ENCODE results near the gene RAI1. TPM values are rescaled to one million over a fixed set of nuclear protein-coding genes. Genes with fewer than 3 reads are reported as not detected.

The RAI1 gene
- total and polyA plus RNA-seq, 2 of the 13 experiments (the other 11 are each of a cell fraction or from before 2014, with no cell fraction given): 3.4 to 5.2 TPM

GRCh38 chr17:17710728-17711541 is 29.7 kb downstream of the RAI1 start (continued):
- TF ChIP-seq ISL2 (CRISPR knock-in tag; IDR thresholded peaks at IDR 0.05) (peak; percentile 54; the same call in 1 of the 2 replicates), ZNF761 (CRISPR knock-in tag; conservative IDR thresholded peaks at IDR 0.05) (0 out of 2 replicates have a peak, but pooled peaks have one; percentile 51), ONECUT2 (CRISPR knock-in tag; IDR thresholded peaks at IDR 0.05) (no peak), ZNF331 (CRISPR knock-in tag; IDR thresholded peaks at IDR 0.05) (peak; percentile 86), EP300 (IDR thresholded peaks at IDR 0.05; ENCODE audit: low read depth in 2 of 2, low read length in 2 of 2) (peak; percentile 37 to 82; a peak in 3 of 4 replicates), EP300 (CRISPR knock-in tag; IDR thresholded peaks at IDR 0.05; ENCODE audit: borderline replicate concordance) (peak; percentile 75), DPF2 (CRISPR knock-in tag; IDR thresholded peaks at IDR 0.05; ENCODE audit: borderline replicate concordance, low read depth) (peak; percentile 95), BHLHE40 (IDR thresholded peaks at IDR 0.05; ENCODE audit: low read length) (no peak), CHD2 (IDR thresholded peaks at IDR 0.05; ENCODE audit: low read depth, low read length) (no peak), E2F1 (CRISPR knock-in tag; IDR thresholded peaks at IDR 0.05) (no peak), ZNF33B (CRISPR knock-in tag; IDR thresholded peaks at IDR 0.05) (no peak), U2AF1 (optimal IDR thresholded peaks at IDR 0.05; ENCODE audit: low read depth, low read length) (no peak), NR2F1 (CRISPR knock-in tag; IDR thresholded peaks at IDR 0.05) (no peak), TGIF2 (CRISPR knock-in tag; IDR thresholded peaks at IDR 0.05) (no peak; the same call in 1 of the 2 replicates), KDM5B (CRISPR knock-in tag; IDR thresholded peaks at IDR 0.05; ENCODE audit: borderline replicate concordance) (peak; percentile 34; the same call in 1 of the 2 replicates), AGO1 (IDR thresholded peaks at IDR 0.05; ENCODE audit: low read depth, low read length, poor library complexity, severe bottlenecking) (no peak), ZBTB46 (CRISPR knock-in tag; IDR thresholded peaks at IDR 0.05; ENCODE audit: borderline replicate concordance) (peak; percentile 88; the same call in 1 of the 2 replicates), CSRNP1 (CRISPR knock-in tag; IDR thresholded peaks at IDR 0.05) (no peak), HNRNPUL1 (IDR thresholded peaks at IDR 0.05; ENCODE audit: low read depth, low read length) (no peak), ZNF354B (CRISPR knock-in tag; IDR thresholded peaks at IDR 0.05) (no peak), ISX (CRISPR knock-in tag; conservative IDR thresholded peaks at IDR 0.05) (no peak), ZNF362 (CRISPR knock-in tag; IDR thresholded peaks at IDR 0.05; ENCODE audit: borderline replicate concordance) (no peak), AHR (CRISPR knock-in tag; IDR thresholded peaks at IDR 0.05) (no peak)

Data from HepG2 (cell line).